GM12878 (cell line): ENCODE measurements around the gene PIGX. TPM values are rescaled to one million over a fixed set of nuclear protein-coding genes. Genes with fewer than 3 reads are reported as not detected.

Experiments used
- ATAC-seq: fragments of 200-7000 bp; cut with Tn5 transposase; 3 replicates; pipeline ENCODE4 v1.9.1; 2020; ENCODE audit warnings: mild to moderate bottlenecking, moderate library complexity
- BruUV-seq: library from RNA; stranded (reverse); fragments of 400-500 nt; replicated peaks from 2 replicates; lab custom pipeline; 2021; lab: Mats Ljungman, UMichigan
- CTCF ChIA-PET: fragments of 300-600 bp; sonication (Branson Sonifier 250); formaldehyde crosslinking; extraction: SDS; loops from one replicate; lab custom pipeline; 2021; ENCODE audit warnings: inconsistent platforms; lab: Yijun Ruan, JAX
- POLR2A ChIA-PET: fragments of 350-600 bp; formaldehyde crosslinking; extraction: SDS; loops from one replicate; lab custom pipeline; 2021; ENCODE audit warnings: inconsistent platforms; lab: Charles Lee
- RAD21 ChIA-PET: fragments of 300-600 bp; sonication (Branson Sonifier 250); formaldehyde crosslinking; loops from one replicate; lab custom pipeline; 2023; ENCODE audit warnings: antibody characterized with exemption; ENCODE audit not compliant: unreplicated experiment; lab: Charles Lee
- SMC1A ChIA-PET: fragments of 300-600 bp; sonication (Branson Sonifier 250); formaldehyde crosslinking; loops from one replicate; lab custom pipeline; 2023; ENCODE audit not compliant: unreplicated experiment, uncharacterized antibody; lab: Charles Lee
- DNase-seq: peaks from one replicate; pipeline ENCODE4 v3.0.0-alpha.2; 2011; ENCODE audit warnings: low read depth, low spot score
- FAIRE-seq: peaks from 3 replicates; lab custom pipeline; 2011; peaks lifted over from hg19 to GRCh38; lab: Jason Lieb, UNC
- H2AFZ ChIP-seq: 2 replicates; pipeline ENCODE4 v1.6.0; 2011; ENCODE audit warnings: low read depth, low read length, control low read depth; ENCODE audit not compliant: control insufficient read depth
- H3K27ac ChIP-seq: 2 replicates; pipeline ENCODE4 v1.5.1; 2011; ENCODE audit warnings: control low read depth; ENCODE audit not compliant: control insufficient read depth, insufficient read depth
- H3K27me3 ChIP-seq, 2 experiments: replicated peaks in 1 of 2; 2 replicates each; pipeline versions ENCODE4 v1.6.0 to v1.6.1; 2011; ENCODE audit warnings: low read length in 1 of 2; ENCODE audit not compliant: control insufficient read depth in 2 of 2, insufficient read depth in 2 of 2
- H3K36me3 ChIP-seq, 2 experiments: 2 replicates each; pipeline ENCODE4 v1.5.1; 2011; ENCODE audit warnings: low read length in 1 of 2; ENCODE audit not compliant: control insufficient read depth in 2 of 2, insufficient read depth in 2 of 2
- H3K4me1 ChIP-seq: 2 replicates; pipeline ENCODE4 v1.6.1; 2011; ENCODE audit warnings: mild to moderate bottlenecking, low read length, moderate library complexity, mixed read lengths; ENCODE audit not compliant: control insufficient read depth, insufficient read depth
- H3K4me2 ChIP-seq: 2 replicates; pipeline ENCODE4 v1.6.0; 2011; ENCODE audit warnings: control low read depth; ENCODE audit not compliant: control insufficient read depth, insufficient read depth
- H3K4me3 ChIP-seq: fragments of 200-600 bp; sonication (generic); 2 replicates; pipeline ENCODE4 v1.5.1; 2016
- H3K79me2 ChIP-seq: 2 replicates; pipeline ENCODE4 v1.6.0; 2011; ENCODE audit warnings: low read length; ENCODE audit not compliant: control insufficient read depth, insufficient read depth
- H3K9ac ChIP-seq: 2 replicates; pipeline ENCODE4 v1.8.0; 2011; ENCODE audit warnings: low read length, control low read depth, mixed read lengths; ENCODE audit not compliant: control insufficient read depth, insufficient read depth
- H3K9me3 ChIP-seq: replicated peaks from 3 replicates; pipeline ENCODE4 v1.5.1; 2011; ENCODE audit warnings: mild to moderate bottlenecking, low read length; ENCODE audit not compliant: control insufficient read depth, insufficient read depth
- H4K20me1 ChIP-seq: 2 replicates; pipeline ENCODE4 v1.6.0; 2011; ENCODE audit not compliant: control insufficient read depth, insufficient read depth
- HDAC6 ChIP-seq: fragments of 200-600 bp; sonication (generic); IDR thresholded peaks from one replicate; pipeline ENCODE4 v1.8.0; 2017; ENCODE audit warnings: antibody characterized with exemption; ENCODE audit not compliant: unreplicated experiment
- IRF3 ChIP-seq: fragments of 450-650 bp; IDR thresholded peaks from 2 replicates; pipeline ENCODE4 v1.6.1; 2014; ENCODE audit warnings: mild to moderate bottlenecking
- JUNB ChIP-seq: IDR thresholded peaks from 2 replicates; pipeline ENCODE4 v1.6.1; 2016; ENCODE audit warnings: antibody characterized with exemption, mild to moderate bottlenecking
- POU2F2 ChIP-seq: IDR thresholded peaks from 3 replicates; pipeline ENCODE4 v1.6.1; 2011; ENCODE audit warnings: low read depth, mild to moderate bottlenecking, low read length, borderline replicate concordance
- RAD21 ChIP-seq: IDR thresholded peaks from 2 replicates; pipeline ENCODE4 v1.6.1; 2011; ENCODE audit warnings: mild to moderate bottlenecking, low read depth, low read length, moderate library complexity; ENCODE audit not compliant: insufficient read depth
- RELB ChIP-seq: fragments of 450-650 bp; IDR thresholded peaks from 2 replicates; pipeline ENCODE4 v1.6.1; 2017; ENCODE audit warnings: low read depth, mild to moderate bottlenecking, moderate library complexity
- RFX5 ChIP-seq: IDR thresholded peaks from 2 replicates; pipeline ENCODE4 v1.6.1; 2011; ENCODE audit warnings: low read depth, low read length, improper control_type of control experiment
- RUNX3 ChIP-seq: IDR thresholded peaks from 2 replicates; pipeline ENCODE4 v1.6.1; 2012; ENCODE audit warnings: low read length, inconsistent platforms
- TCF3 ChIP-seq: IDR thresholded peaks from 2 replicates; pipeline ENCODE4 v1.6.1; 2012; ENCODE audit warnings: low read depth, mild to moderate bottlenecking, low read length, borderline replicate concordance; ENCODE audit not compliant: insufficient read depth
- ZBTB40 ChIP-seq: fragments of 450-650 bp; IDR thresholded peaks from 2 replicates; pipeline ENCODE4 v1.6.1; 2016; ENCODE audit warnings: mild to moderate bottlenecking, moderate library complexity, borderline replicate concordance
- WGBS: methylation state at CpG from one replicate; pipeline ENCODE4 v1.1.6; 2016; ENCODE audit warnings: low lambda C conversion rate; ENCODE audit not compliant: insufficient replicate concordance, insufficient coverage; ENCODE audit errors: missing lambda C conversion rate; 5-methylcytosine and 5-hydroxymethylcytosine counted together
- in situ Hi-C: fragments of 300-500 bp; cut with MboI; formaldehyde crosslinking; loops from 9 replicates; pipeline ENCODE4 v1.14.3; 2018; ENCODE audit warnings: mixed read lengths
- intact Hi-C: fragments of 100-400 bp; cut with micrococcal nuclease; formaldehyde crosslinking; loops from one replicate; pipeline ENCODE4 v1.14.2; 2022; ENCODE audit not compliant: unreplicated experiment
- polyA plus RNA-seq, 11 experiments: library from polyadenylated mRNA; depleted of rRNA in 4 of 11; unstranded in 6 of 11; stranded (reverse) in 5 of 11; fragments of >200 nt; fragmentation: Nextera tagmentation in 4 of 11; fragmentation: Illumina TruSeq in 1 of 11; extraction: Ambion mirVana in 4 of 11; extraction: Trizol in 1 of 11; gene quantifications; 1 replicate in 1 of 11; 2 replicates in 10 of 11; pipeline versions ENCODE4 v1.2.1 to v1.2.3, GENCODE V29; 2011 to 2016; ENCODE audit warnings: inconsistent platforms in 2 of 11, missing spikeins in 2 of 11, low read depth in 1 of 11
- total RNA-seq, 4 experiments: library from RNA; depleted of rRNA in 3 of 4; stranded (reverse); fragments of >200 nt in 3 of 4; fragmentation: Illumina TruSeq in 1 of 4; extraction: Trizol in 1 of 4; gene quantifications; 2 replicates each; pipeline versions ENCODE4 v1.2.1 to v1.2.3, GENCODE V29; 2013 to 2021
- TF ChIP-seq, protein P1 (sequence below): fragments of 150-350 bp; IDR thresholded peaks from 2 replicates; pipeline ENCODE4 v1.6.1; 2016; ENCODE audit warnings: low read depth, low read length

The PIGX gene
- total and polyA plus RNA-seq, 10 of the 15 experiments (the other 5 are each of a cell fraction or from before 2014, with no cell fraction given), result 3.8 to 40.0 (median 22.3) TPM

DNA sequence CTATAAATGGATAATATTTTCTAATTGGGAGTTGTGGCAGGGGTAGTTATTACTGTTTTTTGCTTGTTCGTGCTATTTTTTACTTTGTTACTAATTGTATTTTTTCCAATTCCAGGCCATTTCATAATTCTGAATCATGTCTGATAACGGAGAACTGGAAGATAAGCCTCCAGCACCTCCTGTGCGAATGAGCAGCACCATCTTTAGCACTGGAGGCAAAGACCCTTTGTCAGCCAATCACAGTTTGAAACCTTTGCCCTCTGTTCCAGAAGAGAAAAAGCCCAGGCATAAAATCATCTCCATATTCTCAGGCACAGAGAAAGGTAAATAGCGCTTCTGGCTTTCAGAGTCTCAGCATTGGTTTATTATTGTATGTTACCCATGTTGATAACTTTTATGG lies 70.3 kb downstream of the PIGX start:
- ChIA-PET POLR2A (interaction anchor here (0.5 to 0.6 kb wide), 2 partner anchors 63 to 93 kb away, joined by 5 read pairs; no protein-coding TSS in a partner anchor), RAD21 (no interaction called here), SMC1A (no interaction called here), CTCF (interaction anchor here (0.6 kb wide), 1 partner anchor 378 kb away, joined by 3 read pairs; no protein-coding TSS in a partner anchor)
- H3K27ac ChIP-seq, result no peak overlapping the region
- 98% methylated on average over 4 of the region's 4 CpGs for WGBS
- peaks cover 2 to 25% of the 10 kb centered on the region in 2 experiments for H3K36me3 ChIP-seq
- no peak overlapping the region for H3K9ac ChIP-seq
- intact Hi-C loops, result no loop called here
- H4K20me1 ChIP-seq, result no peaks in the 10 kb centered on the region
- H3K4me1 ChIP-seq, result no peaks in the 10 kb centered on the region
- no peak overlapping the region for H2AFZ ChIP-seq
- H3K9me3 ChIP-seq, result peaks cover 23% of the 10 kb centered on the region
- peaks cover 29% of the 10 kb centered on the region for H3K79me2 ChIP-seq
- H3K27me3 ChIP-seq, result no peaks in the 10 kb centered on the region
- FAIRE-seq (no peak), ATAC-seq (no peak), DNase-seq (no peak)
- H3K4me2 ChIP-seq, result no peak overlapping the region
- H3K4me3 ChIP-seq, result no peak overlapping the region
- no TSS peak for BruUV-seq
- in situ Hi-C loops, result no loop called here
- TF ChIP-seq RELB (no peak), RAD21 (no peak), JUNB (no peak), HDAC6 (no peak), ZBTB40 (no peak), IRF3 (no peak), POU2F2 (no peak), RUNX3 (no peak), TCF3 (no peak), RFX5 (no peak)
- TF ChIP-seq, protein P1, sequence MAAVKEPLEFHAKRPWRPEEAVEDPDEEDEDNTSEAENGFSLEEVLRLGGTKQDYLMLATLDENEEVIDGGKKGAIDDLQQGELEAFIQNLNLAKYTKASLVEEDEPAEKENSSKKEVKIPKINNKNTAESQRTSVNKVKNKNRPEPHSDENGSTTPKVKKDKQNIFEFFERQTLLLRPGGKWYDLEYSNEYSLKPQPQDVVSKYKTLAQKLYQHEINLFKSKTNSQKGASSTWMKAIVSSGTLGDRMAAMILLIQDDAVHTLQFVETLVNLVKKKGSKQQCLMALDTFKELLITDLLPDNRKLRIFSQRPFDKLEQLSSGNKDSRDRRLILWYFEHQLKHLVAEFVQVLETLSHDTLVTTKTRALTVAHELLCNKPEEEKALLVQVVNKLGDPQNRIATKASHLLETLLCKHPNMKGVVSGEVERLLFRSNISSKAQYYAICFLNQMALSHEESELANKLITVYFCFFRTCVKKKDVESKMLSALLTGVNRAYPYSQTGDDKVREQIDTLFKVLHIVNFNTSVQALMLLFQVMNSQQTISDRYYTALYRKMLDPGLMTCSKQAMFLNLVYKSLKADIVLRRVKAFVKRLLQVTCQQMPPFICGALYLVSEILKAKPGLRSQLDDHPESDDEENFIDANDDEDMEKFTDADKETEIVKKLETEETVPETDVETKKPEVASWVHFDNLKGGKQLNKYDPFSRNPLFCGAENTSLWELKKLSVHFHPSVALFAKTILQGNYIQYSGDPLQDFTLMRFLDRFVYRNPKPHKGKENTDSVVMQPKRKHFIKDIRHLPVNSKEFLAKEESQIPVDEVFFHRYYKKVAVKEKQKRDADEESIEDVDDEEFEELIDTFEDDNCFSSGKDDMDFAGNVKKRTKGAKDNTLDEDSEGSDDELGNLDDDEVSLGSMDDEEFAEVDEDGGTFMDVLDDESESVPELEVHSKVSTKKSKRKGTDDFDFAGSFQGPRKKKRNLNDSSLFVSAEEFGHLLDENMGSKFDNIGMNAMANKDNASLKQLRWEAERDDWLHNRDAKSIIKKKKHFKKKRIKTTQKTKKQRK, result no peak
